T-helper 1 cell (primary cell): ENCODE data around the gene DPH1.
A peak's percentile ranks its signal among the peaks of the same experiment; 100 is the strongest.
"Not testable (repeated sequence)": the region's sequence is repeated elsewhere in the genome, so short reads cannot be mapped to it uniquely, and the experiment has no call there.

Experiments
- DNase-seq, 5 donors: peaks; one replicate each; pipeline ENCODE4 v3.0.0-alpha.2; 2012 to 2020
- total RNA-seq, 4 donors: gene quantifications; one replicate each; lab custom pipeline; 2026; lab: John Stamatoyannopoulos, UW

Gene DPH1
- total RNA-seq: 36.1 to 48.6 (median 42.5) reads per million in 4 donors

DNA sequence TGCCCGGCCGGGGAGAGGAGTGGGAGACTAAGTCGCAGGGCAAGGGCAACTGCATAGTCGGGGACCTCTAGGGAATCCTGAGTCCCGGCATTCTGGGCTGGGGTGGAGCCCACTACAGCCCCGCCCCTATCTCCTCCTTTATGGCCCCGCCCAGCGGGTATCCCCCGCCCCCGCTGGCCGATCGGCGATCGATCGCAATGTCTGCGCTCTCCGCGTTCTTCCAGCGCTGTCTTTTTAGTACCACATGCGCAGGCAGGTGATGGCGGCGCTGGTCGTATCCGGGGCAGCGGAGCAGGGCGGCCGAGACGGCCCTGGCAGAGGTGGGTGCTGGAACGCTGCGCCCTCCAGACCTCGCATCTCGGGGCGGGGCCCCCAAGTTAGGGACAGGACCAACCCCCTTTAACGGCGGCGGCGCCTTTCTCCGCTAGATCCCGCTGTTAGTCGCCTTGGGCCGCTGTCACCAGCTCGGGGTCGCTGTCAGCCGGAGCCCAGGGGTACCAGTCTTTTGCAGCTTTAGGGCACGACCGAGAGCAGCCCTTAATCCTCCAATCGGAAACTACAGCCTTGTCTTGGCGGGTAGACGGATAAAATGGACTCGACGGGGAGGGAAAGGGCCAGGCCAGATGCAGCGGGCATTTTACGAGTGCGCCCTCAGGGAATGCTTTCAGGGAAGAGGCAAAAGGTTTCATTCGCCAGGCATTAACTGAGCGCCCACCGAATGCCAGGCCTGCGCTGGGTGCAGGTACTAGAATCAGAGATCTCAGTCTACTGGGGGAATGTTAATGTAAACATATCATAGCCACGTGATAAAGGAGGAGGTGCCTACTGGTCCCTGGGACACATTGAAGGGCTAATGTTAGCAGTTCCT is at the start of gene DPH1:
Gene DPH1 (plus strand): TSS at position 243 of the 868 bp plus-strand sequence. CDS start 17 bp downstream, at position 260.
- DNase-seq: peak; percentile 70 to 85 (median 80)

DNA sequence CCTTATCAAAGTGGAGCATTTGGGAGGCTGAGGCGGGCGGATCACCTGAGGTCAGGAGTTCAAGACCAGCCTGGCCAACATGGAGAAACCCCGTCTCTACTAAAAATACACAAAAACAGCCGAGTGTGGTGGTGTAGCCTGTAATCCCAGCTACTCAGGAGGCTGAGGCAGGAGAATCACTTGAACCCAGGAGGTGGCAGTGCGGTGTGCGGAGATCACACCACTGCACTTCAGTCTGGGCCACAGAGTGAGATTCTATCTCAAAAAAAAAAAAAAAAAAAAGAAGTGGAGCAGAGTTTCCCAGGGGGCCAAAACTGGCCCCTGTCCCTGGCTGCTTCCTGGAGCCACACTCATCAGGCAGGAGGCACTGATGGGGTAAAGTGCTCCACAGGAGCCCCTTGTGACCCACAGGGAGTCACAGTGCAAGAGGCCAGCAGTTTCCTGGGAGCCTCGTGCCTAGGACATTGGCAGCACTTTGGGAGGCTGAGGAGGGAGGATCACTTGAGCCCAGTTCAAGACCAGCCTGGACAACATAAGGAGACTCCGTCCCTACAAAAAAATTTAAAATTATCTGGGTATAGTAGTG is 49.2 kb upstream of the DPH1 start:
- no peak for DNase-seq

DNA sequence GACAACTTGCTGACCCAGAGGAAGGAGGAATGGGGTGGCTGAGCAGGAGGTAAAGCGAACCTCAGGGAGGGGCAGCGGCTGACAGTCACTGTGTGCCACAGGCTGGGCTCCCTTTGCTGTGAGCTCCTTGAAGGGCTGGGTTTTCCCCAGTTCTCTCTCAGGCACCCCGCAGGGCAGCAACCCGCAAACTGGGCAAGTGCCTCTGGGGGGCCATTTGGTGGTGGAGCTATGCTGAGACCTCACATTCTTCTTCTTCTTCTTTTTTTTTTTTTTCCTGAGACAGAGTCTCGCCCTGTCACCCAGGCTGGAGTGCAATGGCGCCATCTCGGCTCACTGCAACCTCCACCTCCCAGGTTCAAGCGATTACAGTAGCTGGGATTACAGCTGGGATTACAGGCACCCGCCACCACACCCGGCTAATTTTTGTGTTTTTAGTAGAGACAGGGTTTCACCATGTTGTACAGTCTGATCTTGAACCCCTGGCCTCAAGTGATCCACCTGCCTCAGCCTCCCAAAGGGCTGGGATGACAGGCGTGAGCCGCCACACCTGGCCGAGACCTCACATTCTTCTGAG is 47.1 kb upstream of the DPH1 start:
- DNase-seq: not testable (repeated sequence)

DNA sequence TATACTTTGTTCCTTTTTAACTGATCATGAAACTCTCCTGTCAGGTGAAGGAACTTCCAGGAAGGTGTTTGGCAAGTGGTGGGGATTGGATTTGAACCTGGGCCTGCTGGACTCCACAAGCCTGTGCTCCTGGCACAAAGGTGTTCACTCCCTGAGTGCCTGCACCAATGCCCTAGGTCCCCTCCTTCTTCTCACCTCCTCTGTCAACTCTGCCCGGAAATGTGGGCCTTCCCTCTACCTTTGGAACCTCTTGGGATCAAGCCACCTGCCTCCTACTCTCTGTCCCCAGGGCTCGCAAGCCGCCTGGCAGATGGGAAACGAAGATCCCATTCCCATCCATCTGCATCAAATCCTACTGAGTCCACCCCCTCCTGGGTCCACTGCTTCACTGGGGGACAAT is 44.9 kb upstream of the DPH1 start:
- DNase-seq: no peak

DNA sequence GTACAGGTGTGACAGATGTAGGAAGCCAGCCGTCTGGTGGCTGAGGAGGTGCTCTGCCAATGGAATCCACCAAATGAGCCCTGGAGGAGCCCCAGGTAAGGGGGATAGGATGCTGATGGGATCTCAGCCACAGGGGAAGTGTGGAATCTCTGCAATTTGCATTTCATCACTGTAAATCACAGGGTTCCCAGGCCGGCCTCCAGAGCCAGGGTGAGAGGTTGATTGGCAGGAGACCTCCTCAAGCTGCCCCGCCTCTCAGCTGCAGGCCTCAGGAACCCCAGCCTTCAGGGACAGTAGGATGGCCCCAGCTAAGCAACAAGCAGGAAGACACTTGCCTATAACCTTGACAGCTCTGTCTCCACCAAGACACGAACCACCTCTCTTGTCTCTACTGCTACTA is 44.3 kb upstream of the DPH1 start:
- DNase-seq: no peak

DNA sequence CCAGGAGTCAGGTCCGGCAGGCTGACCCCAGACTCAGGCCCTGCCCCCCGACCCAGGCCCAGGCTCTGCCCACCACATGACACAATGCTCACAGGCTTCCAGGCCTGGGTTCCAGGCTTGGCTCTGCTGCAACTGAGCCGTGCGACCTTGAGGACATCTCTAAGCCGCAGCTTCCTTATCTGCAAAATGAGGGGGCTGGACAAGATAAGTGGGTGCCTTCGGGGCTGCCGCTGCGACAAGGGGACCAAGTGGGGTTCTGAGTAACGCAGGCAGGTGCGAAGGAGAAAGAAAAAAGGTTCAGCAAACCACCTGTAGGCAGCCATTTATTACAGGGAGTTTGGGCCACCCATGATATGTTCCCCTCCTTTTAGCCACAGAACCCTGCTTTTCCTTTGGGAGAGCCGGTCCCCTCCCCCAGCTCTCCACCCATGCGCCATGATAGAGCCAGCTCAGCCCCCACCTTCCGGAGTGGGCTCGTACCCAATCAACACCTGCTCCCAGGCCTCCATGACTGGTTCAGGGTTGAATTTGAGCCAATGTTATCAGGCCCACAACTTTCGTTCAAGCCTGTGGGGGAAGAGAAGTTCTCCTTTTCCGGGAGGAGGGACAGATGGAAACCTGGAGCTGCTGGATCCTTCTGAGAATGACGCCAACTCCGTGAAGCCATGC is 43.0 kb upstream of the DPH1 start:
- DNase-seq: no peak

DNA sequence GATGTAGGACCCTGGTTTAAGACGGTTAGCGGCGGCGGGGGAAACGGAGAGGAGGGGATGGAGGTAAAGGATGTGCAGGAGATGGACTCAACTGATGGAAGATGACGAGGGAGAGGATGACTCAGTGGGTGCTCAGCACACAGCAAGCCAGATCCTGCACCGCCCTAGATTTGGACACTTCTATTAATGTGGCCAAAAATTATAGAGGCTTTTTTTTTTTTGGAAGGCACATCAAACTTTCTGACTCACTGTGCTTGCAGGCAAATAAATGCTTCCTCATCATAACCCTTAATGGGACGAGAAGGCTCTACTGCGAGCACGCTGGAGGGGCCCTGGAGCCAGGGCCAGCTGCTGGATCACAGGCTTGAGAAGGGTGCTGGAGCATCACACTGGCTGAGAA is 40.8 kb upstream of the DPH1 start:
- no peak for DNase-seq

DNA sequence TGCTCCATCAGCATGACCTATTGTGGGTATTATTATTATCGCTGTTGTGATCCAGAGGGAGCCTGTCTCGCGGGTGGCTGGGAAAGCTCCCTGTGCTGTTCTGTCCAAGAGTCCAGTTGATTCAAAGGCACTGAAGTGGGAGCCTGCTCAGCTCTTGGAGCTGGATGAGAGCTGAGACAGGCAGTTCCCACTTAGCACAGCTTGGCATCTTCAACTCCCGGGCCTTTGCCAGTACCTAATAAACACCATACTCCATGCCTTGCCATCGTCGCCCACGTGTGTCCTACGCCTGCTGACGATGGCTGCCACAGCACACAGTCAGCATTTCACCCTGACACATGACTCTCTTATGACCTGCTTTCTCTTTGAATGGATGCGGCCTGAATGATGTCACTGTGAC is 37.4 kb upstream of the DPH1 start:
- no peak for DNase-seq

DNA sequence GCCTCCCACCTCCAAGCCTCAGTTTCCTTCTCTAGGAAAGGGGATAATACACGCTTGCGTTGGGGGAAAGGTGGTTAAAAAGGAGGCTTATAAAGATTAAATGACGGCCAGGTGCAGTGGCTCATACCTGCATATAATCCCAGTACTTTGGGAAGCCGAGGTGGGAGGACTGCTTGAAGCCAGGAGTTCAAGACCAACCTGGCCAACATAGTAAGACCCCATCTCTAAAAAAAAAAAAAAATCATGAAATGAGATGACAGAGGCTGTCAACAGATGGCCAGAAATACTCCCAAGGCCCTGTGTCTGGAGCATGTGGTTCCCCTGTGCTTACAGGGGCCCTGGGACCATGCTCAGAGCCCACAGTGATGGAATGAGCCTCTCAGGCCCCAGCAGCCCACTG is 35.2 kb upstream of the DPH1 start:
- DNase-seq: no peak

DNA sequence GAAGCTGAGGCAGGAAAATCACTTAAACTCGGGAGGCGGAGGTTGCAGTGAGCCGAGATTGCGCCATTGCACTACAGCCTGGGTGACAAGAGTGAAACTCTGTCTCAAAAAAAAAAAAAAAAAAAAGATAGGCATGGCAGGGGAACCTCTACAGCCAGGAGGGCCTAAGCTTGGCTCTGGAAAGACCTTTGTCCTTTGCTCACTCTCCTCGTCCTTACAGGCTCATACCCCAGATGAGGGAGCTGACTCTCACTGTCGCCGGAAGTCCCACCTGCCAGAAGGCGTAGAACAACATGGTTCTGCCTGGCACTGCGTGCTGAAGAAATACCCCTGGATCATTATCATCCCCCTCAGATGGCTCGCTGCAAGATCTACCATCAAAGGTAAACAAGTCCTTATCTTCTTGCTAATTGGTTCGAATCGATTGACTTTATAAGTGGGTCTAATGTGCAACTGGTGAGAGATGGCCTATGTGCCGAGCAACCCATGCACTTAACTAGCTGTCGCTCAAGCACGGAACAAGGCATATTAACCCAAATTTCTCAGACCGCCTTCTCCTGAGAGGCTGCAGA is 34.5 kb upstream of the DPH1 start:
- DNase-seq: no peak

DNA sequence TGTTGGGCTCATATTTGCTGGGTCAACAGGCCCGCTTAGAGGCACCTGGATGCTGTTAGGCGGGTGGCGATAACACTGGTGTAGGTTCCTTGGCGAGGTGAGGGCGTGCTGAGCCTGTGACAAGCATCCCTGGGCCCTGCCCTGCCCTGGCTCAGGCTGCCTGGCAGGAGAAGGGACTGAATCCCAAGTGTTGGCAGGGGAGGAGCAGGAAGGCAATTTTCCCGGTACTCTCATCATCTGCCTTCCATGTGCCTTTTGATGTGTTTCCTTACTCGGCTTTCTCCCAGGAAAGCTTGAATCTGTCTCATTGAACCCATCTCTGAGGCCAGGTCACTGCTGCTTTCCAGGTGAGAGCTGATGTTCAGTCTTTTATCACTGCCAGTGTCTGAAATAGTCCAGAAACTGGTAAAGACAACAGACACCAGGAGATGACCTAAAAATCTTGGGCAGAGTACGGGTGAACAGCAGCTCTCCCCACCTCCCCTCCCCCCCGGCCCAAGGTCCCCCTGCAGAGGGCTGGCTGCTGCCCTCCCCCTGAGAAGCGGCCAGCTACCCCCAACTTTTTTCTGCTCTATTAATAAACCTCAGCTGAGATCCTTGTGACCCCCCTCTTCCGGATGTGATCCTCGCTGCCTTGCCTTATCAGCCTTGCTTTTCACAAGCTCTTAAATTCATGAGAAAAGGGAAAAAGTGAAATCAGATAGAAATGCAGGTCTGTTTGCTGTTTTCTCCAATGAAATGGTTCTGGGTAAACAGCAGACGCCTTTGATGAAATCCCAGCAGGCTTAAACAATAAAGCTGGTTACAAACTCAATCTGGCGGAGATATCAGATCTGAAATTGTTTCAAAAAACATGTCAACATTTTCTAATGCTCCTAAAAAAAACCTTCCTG is 33.8 kb upstream of the DPH1 start:
- DNase-seq: no peak

DNA sequence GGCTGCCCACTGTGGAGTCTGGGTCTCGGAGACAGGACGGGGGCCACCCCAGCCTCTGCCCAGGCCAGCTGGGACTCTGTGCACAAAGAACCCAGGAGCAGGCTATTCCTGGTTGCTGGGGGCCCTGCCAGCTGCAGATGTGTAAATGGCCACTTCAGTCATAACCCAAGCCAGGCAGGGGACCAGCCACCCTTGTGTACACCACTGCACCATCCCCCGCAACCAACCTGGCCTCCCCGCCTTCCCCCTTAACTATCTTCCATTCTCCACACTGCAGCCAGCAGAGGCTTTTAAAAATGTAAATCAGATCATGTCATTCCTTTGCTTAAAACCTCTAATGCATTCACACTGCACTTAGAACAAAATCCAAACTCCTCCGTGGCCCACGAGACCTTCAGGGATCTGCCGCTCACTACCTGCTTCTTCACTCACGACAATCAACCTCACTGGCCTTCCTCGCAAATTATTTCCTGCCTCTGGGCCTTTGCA is 33.1 kb upstream of the DPH1 start:
- DNase-seq: no peak

DNA sequence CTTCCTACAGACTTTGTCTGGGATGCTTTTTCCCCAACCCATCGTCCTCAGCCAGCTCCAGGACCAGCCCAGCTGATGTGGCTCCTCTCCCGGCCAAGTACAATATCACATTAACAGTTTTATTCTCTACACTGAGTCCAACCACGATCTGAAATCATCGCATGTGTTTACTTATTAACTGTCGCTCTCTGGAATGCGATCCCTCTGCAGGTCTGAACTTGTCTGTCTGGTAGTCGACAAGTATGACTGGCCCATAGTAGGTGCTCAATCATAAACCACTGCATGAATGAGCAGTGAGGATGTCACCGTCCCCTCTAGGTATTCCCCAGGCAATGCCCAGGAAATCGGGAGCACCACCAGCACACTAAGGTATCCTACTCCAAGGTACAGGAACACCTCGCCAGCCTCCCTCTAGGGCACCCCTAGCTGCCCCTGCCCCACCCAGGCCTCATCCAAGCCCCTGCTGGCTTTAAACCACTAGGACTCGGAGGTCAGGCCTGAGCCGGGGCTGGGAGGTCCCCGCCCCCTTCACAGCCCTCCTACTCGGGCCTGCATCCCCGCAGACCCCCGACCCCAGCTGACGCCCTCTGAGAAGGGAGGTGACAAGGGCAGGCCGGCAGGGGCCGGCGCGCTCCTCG is 32.5 kb upstream of the DPH1 start:
- no peak for DNase-seq

DNA sequence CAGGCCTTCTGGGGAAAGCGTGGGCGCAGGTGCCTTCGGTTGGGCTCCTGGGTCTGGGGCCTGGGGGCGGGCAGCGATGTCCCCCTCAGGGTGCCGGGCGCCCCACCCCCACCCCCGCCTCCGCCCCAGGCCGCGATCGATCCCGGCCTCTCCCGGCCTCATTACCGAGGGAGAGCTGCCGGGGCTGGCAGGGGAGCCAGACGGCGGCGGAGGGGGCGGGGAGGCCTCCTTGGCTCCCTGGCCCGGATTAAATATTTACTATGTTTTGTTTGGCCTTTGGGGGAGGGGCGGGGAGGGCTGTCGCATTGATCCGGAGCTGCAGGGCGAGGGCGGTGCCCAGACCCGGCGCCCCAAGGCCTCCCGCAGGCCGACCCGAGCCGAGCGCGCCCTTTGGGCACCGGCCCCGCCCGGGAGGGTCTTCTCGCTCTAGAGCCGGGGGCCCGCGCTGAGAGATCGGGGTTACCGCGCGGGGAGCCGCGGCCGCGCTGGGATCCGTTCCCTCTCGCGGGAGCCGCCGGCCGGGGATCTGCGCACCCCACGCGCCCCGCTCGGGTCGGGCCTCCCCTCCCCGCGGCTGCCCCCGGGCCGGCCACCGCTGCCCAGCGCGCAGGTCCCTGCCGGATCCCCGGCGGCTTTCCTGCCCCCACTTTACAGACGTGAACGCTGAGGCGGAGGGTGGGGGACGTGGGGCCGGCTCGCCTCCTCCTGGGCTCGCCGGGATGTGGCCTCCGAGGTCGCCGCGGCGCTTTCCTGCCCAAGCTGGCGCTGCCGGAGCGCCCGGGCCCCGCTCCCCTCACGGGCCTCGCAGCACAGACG is 31.8 kb upstream of the DPH1 start:
- DNase-seq: no peak

DNA sequence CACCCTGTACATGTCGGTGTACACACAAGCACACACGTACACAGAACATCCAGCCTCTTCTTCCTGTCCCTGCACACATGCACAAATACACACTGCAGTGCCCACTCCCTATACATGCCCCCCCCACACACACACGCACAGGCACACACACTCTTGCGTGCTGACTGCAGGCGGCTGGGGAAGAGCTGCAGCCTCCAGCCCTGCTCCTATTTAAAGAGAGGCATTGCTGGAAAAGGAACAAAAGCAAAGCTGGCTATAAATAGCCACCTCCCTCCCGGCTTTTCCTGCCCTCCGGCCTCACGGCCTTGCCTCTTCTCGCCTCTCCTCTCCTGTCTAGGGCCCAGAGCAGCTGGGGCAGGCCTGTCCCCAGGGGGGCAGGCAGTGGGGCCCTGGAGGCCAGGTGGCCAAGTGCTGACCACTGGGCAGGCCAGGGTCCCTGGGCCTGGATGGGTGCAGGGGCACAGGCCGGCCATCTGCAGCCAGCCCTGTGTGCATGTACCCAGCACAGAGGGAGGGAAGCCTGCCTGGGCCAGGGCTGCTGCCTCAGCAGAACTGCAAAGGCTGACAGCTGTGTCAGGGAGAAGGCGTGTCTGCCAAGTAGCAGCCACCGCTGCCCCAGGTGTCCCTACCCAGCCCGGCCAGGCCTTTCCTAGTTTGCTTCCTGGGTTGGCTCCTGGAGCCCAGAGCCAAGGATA is 30.2 kb upstream of the DPH1 start:
- no peak for DNase-seq

DNA sequence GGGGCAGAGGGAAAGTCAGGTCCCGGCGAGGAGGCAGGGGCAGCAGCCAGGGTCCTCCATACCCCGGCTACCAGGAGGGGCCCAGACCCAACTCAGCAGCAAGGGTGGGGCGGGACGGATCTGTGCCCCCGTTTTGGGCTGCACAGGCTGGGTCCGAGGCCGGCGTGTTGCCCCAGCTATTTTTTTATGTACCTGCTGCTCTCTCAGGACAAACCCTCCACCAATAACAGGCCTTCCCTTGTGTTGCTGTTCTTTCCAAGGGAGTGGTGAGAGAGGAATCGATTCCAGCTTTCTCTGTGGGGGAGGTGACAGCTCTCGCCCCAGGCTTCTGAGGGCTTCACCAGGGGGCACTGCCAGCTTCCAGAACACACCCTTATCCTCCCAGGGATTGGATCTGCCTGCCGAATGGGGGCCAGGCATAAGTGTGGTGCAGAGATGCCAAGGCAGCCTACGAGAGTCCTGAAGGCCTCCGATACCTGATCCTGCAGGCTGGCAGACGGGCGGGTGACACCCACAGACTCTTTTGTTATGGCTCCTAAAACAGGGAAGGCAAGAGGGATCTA is 27.1 kb upstream of the DPH1 start:
- no peak for DNase-seq

DNA sequence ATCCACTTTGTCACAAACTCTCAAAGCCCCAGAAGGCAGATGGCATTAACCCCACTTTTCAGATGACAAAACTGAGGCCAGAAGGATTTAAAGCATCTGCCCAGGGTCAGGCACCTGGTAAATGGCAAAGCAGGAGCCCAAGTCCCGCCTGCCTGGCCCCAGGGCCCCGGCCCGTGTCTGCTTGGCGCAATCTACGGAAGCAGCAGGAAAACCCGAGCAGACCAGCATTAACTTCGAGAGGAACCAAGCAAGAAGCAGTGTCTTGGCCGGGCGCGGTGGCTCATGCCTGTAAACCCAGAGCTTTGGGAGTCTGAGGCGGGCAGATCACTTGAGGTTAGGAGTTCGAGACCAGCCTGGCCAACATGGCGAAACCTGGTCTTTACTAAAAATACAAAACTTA is 26.4 kb upstream of the DPH1 start:
- no peak for DNase-seq

DNA sequence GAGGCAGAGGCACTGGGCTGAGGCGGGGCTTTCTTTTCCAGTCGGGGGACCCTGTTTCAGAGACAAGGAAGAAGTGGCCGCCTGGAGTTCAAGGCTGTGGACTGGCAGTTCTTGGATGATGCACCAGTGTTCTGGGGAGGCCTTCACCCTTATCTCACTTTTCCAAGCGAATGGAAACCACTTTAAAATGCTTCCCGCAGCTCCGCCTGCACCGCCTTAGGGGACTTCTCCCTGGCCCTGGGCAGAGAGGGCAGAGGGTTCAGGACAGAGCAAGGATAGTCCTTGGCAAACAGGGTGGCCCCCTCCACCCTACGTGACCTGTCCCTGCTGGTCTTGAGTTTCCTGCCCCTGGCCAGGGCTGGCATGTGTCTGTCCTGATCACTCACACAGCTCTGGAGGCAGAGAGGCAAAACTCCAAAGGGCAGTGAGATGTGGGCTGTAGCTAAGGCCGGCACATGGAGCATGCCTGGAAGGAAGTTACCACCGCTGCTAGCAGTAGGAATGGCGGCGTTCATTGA is 25.5 kb upstream of the DPH1 start:
- no peak for DNase-seq
